K562 (cell line): ENCODE data around the gene PLAAT5. TPM values are rescaled to one million over a fixed set of nuclear protein-coding genes. Genes with fewer than 3 reads are reported as not detected.
A peak's percentile ranks its signal among the peaks of the same experiment; 100 is the strongest.

Experiments used
- ATAC-seq: fragments of 200-7000 bp; cut with Tn5 transposase; 3 replicates; pipeline ENCODE4 v1.9.1; 2020; ENCODE audit warnings: moderate library complexity
- BruUV-seq: library from RNA; stranded (reverse); fragments of 400-500 nt; replicated peaks from 2 replicates; lab custom pipeline; 2021; lab: Mats Ljungman, UMichigan
- CTCF ChIA-PET: fragments of 300-600 bp; formaldehyde crosslinking; extraction: SDS; loops from one replicate; lab custom pipeline; 2021; ENCODE audit warnings: low intra/inter-chr PET ratio; lab: Yijun Ruan, JAX
- POLR2A ChIA-PET: fragments of 300-600, 350-650 bp; sonication (Branson Sonifier 250); formaldehyde crosslinking; extraction: SDS; loops from one replicate; lab custom pipeline; 2021; ENCODE audit warnings: antibody characterized with exemption, inconsistent platforms; lab: Yijun Ruan, JAX
- DNase-seq, 4 experiments: peaks; one replicate each; pipeline versions ENCODE4 v3.0.0 to v3.0.0-alpha.2; 2011 to 2018; ENCODE audit warnings: low spot score in 3 of 4, mixed read lengths in 3 of 4; ENCODE audit errors: extremely low read depth in 1 of 4
- FAIRE-seq: peaks from 2 replicates; lab custom pipeline; 2011; peaks lifted over from hg19 to GRCh38; lab: Jason Lieb, UNC
- H2AFZ ChIP-seq: 2 replicates; pipeline ENCODE4 v1.6.0; 2011; ENCODE audit warnings: low read depth, low read length, control low read depth, inconsistent platforms
- H3K27ac ChIP-seq: fragments of 200-600 bp; 3 replicates; pipeline ENCODE4 v1.8.0; 2011; ENCODE audit warnings: low read depth, mild to moderate bottlenecking, control low read depth, inconsistent platforms, low read length, moderate library complexity, mixed read lengths; ENCODE audit errors: extremely low read depth
- H3K27me3 ChIP-seq, 2 experiments: fragments of 300-600 bp in 1 of 2; 2 replicates in 1 of 2; 3 replicates in 1 of 2; pipeline versions ENCODE4 v1.6.0 to v1.8.0; 2011; ENCODE audit warnings: inconsistent platforms in 2 of 2, low read length in 2 of 2, mild to moderate bottlenecking in 1 of 2, mixed read lengths in 1 of 2, moderate library complexity in 1 of 2; ENCODE audit not compliant: control insufficient read depth in 2 of 2, insufficient read depth in 2 of 2
- H3K36me3 ChIP-seq: fragments of 300-600 bp; 3 replicates; pipeline ENCODE4 v1.8.0; 2011; ENCODE audit warnings: mild to moderate bottlenecking, low read length, inconsistent platforms; ENCODE audit not compliant: control insufficient read depth, insufficient read depth
- H3K4me1 ChIP-seq, 2 experiments: fragments of 200-600 bp in 1 of 2; replicated peaks in 1 of 2; 2 replicates in 1 of 2; 3 replicates in 1 of 2; pipeline versions ENCODE4 v1.5.1 to v1.8.0; 2011; ENCODE audit warnings: inconsistent platforms in 2 of 2, low read length in 2 of 2, mild to moderate bottlenecking in 1 of 2, mixed read lengths in 1 of 2, moderate library complexity in 1 of 2; ENCODE audit not compliant: control insufficient read depth in 2 of 2, insufficient read depth in 2 of 2
- H3K4me2 ChIP-seq: 2 replicates; pipeline ENCODE4 v1.6.1; 2011; ENCODE audit warnings: low read length, control low read depth, inconsistent platforms, mixed read lengths; ENCODE audit not compliant: insufficient read depth
- H3K4me3 ChIP-seq: fragments of 200-600 bp; sonication (generic), shearing (Covaris generic); 2 replicates; pipeline ENCODE4 v1.5.1; 2016; ENCODE audit warnings: control low read depth, inconsistent platforms
- H3K79me2 ChIP-seq: fragments of 200-600 bp; 3 replicates; pipeline ENCODE4 v1.8.0; 2011; ENCODE audit warnings: low read length, inconsistent platforms; ENCODE audit not compliant: control insufficient read depth, insufficient read depth
- H3K9ac ChIP-seq, 2 experiments: 2 replicates each; pipeline versions ENCODE4 v1.6.0 to v1.6.1; 2011; ENCODE audit warnings: low read depth in 2 of 2, low read length in 2 of 2, control low read depth in 1 of 2, inconsistent platforms in 1 of 2, mild to moderate bottlenecking in 1 of 2, mixed read lengths in 1 of 2; ENCODE audit not compliant: insufficient read depth in 1 of 2
- H3K9me1 ChIP-seq: one replicate; pipeline ENCODE4 v1.6.0; 2011; ENCODE audit warnings: inconsistent platforms, mild to moderate bottlenecking, low read length, moderate library complexity; ENCODE audit not compliant: control insufficient read depth, insufficient read depth
- H3K9me3 ChIP-seq: replicated peaks from 2 replicates; pipeline ENCODE4 v1.5.1; 2011; ENCODE audit warnings: low read depth, low read length, inconsistent platforms; ENCODE audit not compliant: control insufficient read depth, insufficient read depth
- H4K20me1 ChIP-seq: replicated peaks from 2 replicates; pipeline ENCODE4 v1.6.1; 2011; ENCODE audit warnings: low read length, inconsistent platforms, mixed read lengths; ENCODE audit not compliant: control insufficient read depth, insufficient read depth
- ADNP ChIP-seq: fragments of 200-800 bp; sonication (Bioruptor generic); IDR thresholded peaks from 2 replicates; pipeline ENCODE4 v1.6.1; 2016; ENCODE audit warnings: missing genetic modification characterization, missing compliant biosample characterization
- BRD9 ChIP-seq: fragments of 450-650 bp; IDR thresholded peaks from 2 replicates; pipeline ENCODE4 v1.6.1; 2018; ENCODE audit warnings: low read depth; ENCODE audit not compliant: partially characterized antibody
- CREM ChIP-seq: IDR thresholded peaks from 2 replicates; pipeline ENCODE4 v1.6.1; 2014; ENCODE audit warnings: antibody characterized with exemption, low read depth
- CXXC5 ChIP-seq: fragments of 250-450 bp; sonication (Bioruptor Pico); IDR thresholded peaks from 2 replicates; pipeline ENCODE4 v1.8.0; 2022; ENCODE audit warnings: inconsistent platforms, mild to moderate bottlenecking, moderate library complexity
- DMBX1 ChIP-seq: fragments of 250-450 bp; sonication (Bioruptor Pico); IDR thresholded peaks from 2 replicates; pipeline ENCODE4 v1.8.0; 2022; ENCODE audit warnings: inconsistent platforms, mild to moderate bottlenecking, moderate library complexity, borderline replicate concordance
- FOXA3 ChIP-seq, 2 experiments: fragments of 450-650 bp in 1 of 2; sonication (generic) in 1 of 2; formaldehyde crosslinking; IDR thresholded peaks in 1 of 2; conservative IDR thresholded peaks in 1 of 2; 2 replicates each; pipeline versions ENCODE4 v1.4.0 to v1.8.0; 2020 to 2022; ENCODE audit warnings: mild to moderate bottlenecking in 2 of 2, missing genetic modification reagents in 1 of 2
- NFRKB ChIP-seq: fragments of 450-650 bp; IDR thresholded peaks from 2 replicates; pipeline ENCODE4 v1.6.1; 2016; ENCODE audit warnings: low read depth
- NFYB ChIP-seq: IDR thresholded peaks from 2 replicates; pipeline ENCODE4 v1.6.1; 2011; ENCODE audit warnings: mild to moderate bottlenecking, moderate library complexity; ENCODE audit not compliant: insufficient read length; ENCODE audit errors: extremely low read depth
- PHF8 ChIP-seq: fragments of 200-600 bp; sonication (generic); IDR thresholded peaks from 2 replicates; pipeline ENCODE4 v1.6.1; 2012; ENCODE audit warnings: mixed run types, mild to moderate bottlenecking, inconsistent platforms, low read length, moderate library complexity, borderline replicate concordance
- RBM22 ChIP-seq: fragments of 200-400 bp; formaldehyde crosslinking; IDR thresholded peaks from 2 replicates; pipeline ENCODE4 v1.6.1; 2018; ENCODE audit warnings: low read length, low read depth; ENCODE audit not compliant: poor library complexity, severe bottlenecking
- ZNF143 ChIP-seq: sonication (generic); formaldehyde crosslinking; IDR thresholded peaks from 2 replicates; pipeline ENCODE4 v1.9.0; 2022; ENCODE audit warnings: mild to moderate bottlenecking, missing genetic modification reagents
- WGBS: fragments of 100-300 bp; shearing (Covaris generic); methylation state at CpG from one replicate; pipeline ENCODE4 v1.1.6; 2016; ENCODE audit warnings: low coverage, mixed read lengths; ENCODE audit not compliant: insufficient coverage; ENCODE audit errors: missing lambda C conversion rate; 5-methylcytosine and 5-hydroxymethylcytosine counted together
- in situ Hi-C: fragments of 300-500 bp; cut with MboI; formaldehyde crosslinking; loops from 4 replicates; pipeline ENCODE4 v1.15.0; 2018; ENCODE audit warnings: inconsistent platforms, mixed read lengths
- intact Hi-C: fragments of 100-400 bp; cut with micrococcal nuclease; formaldehyde crosslinking; loops from 2 replicates; pipeline ENCODE4 v1.14.2; 2022
- polyA plus RNA-seq, 8 experiments: library from polyadenylated mRNA; depleted of rRNA in 4 of 8; stranded (reverse) in 5 of 8; unstranded in 3 of 8; fragments of >200 nt; fragmentation: Nextera tagmentation in 2 of 8; fragmentation: Illumina TruSeq in 1 of 8; extraction: Ambion mirVana in 2 of 8; extraction: Trizol in 1 of 8; gene quantifications; 2 replicates each; pipeline versions ENCODE4 v1.2.1 to v1.2.3, GENCODE V29; 2011 to 2014; ENCODE audit warnings: inconsistent platforms in 1 of 8, missing spikeins in 1 of 8
- total RNA-seq, 7 experiments: library from RNA; depleted of rRNA in 6 of 7; stranded (reverse); fragments of >200 nt in 6 of 7; fragmentation: Illumina TruSeq in 2 of 7; extraction: Trizol in 2 of 7; gene quantifications; 2 replicates each; pipeline versions ENCODE4 v1.2.1 to v1.2.3, GENCODE V29; 2011 to 2021; ENCODE audit warnings: low replicate concordance in 1 of 7
- TF ChIP-seq, protein P1 (sequence below): IDR thresholded peaks from 2 replicates; pipeline ENCODE4 v1.6.1; 2011; ENCODE audit warnings: borderline replicate concordance, low read depth, mild to moderate bottlenecking, moderate library complexity, low read length; ENCODE audit not compliant: insufficient read depth, poor library complexity, severe bottlenecking

PLAAT5 gene
- total and polyA plus RNA-seq, 9 of the 15 experiments (the other 6 are each of a cell fraction or from before 2014, with no cell fraction given): not detected

DNA sequence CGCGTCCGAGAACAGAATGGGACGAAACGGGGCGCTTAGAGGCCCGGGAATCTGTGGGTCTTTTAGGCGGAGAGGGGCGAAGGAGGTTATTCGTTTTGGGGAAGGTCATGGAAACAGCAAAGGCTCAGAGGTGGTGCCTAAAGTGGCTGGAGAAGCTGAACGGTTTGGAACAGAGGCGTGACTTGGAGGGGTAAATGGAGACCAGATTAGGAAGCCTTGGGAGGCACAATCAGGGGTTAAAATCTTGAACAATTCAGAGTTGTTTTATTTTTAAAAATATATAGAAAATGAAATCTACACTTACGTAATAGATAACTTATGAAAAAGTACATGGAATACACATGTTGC, 247 bp upstream of the PLAAT5 start:
- in situ Hi-C loops: no loop called here
- ATAC-seq: no peak
- Histone ChIP-seq H3K4me2 (peak overlapping the region; percentile 5; the same call in 1 of the 2 replicates), H3K36me3 (no peaks in the 10 kb centered on the region), H3K9ac (no peak overlapping the region), H3K27me3 (no peaks in the 10 kb centered on the region), H2AFZ (no peak overlapping the region), H4K20me1 (no peaks in the 10 kb centered on the region), H3K9me1 (no peaks in the 10 kb centered on the region), H3K9me3 (peaks cover 10% of the 10 kb centered on the region; the same call in 1 of the 2 replicates), H3K27ac (no peak overlapping the region), H3K79me2 (no peaks in the 10 kb centered on the region), H3K4me1 (peaks cover 8 to 9% of the 10 kb centered on the region in 2 experiments; a peak in 3 of 5 replicates), H3K4me3 (no peak overlapping the region)
- DNase-seq: no peak
- TF ChIP-seq ZNF143 (CRISPR knock-in tag): no peak
- TF ChIP-seq ADNP (tag): 0 out of 2 replicates have a peak, but pooled peaks have one; percentile 12
- ChIA-PET POLR2A (interaction anchor here (0.6 kb wide), 1 partner anchor 114 kb away, joined by 3 read pairs; no protein-coding TSS in a partner anchor), CTCF (interaction anchor here (0.7 kb wide), 1 partner anchor 107 kb away, joined by 3 read pairs; no protein-coding TSS in a partner anchor)
- no TSS peak for BruUV-seq
- FAIRE-seq: no peak
- intact Hi-C loops: no loop called here
- 74% methylated on average over 11 of the region's 13 CpGs for WGBS

DNA sequence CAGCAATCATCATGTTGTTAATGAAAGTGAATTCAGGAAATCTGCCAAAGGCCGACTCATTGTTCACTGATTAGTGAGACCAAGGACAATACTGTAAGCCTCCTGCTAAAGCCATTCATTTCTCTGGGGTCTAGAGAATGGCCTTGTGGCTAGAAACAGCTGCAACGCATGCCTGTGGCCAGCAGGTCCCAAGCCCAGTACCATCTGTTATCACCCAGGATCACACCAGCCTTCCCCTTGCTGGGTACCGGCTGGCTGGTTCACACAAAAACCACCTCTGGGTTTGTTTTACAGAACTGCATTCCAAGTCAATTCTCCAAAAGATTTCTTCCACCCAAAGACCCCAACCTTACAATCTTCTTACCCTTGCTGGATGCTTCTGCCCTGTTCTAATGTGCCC, 1.1 kb downstream of the PLAAT5 start:
- Histone ChIP-seq H3K4me1 (peaks cover 8 to 9% of the 10 kb centered on the region in 2 experiments; a peak in 3 of 5 replicates), H3K9me1 (no peaks in the 10 kb centered on the region), H3K9ac (no peak overlapping the region), H3K4me3 (no peak overlapping the region), H3K27ac (no peak overlapping the region), H4K20me1 (no peaks in the 10 kb centered on the region), H3K9me3 (peaks cover 10% of the 10 kb centered on the region; the same call in 1 of the 2 replicates), H3K27me3 (no peaks in the 10 kb centered on the region), H3K36me3 (no peaks in the 10 kb centered on the region), H3K4me2 (no peak overlapping the region), H2AFZ (no peak overlapping the region), H3K79me2 (no peaks in the 10 kb centered on the region)
- intact Hi-C loops (no loop called here), in situ Hi-C loops (no loop called here)
- 42% methylated on average over 3 of the region's 3 CpGs for WGBS
- FAIRE-seq (no peak), ATAC-seq (no peak), DNase-seq (no peak)
- ChIA-PET CTCF (no interaction called here), POLR2A (interaction anchor here (1.3 kb wide), 1 partner anchor 9 kb away, joined by 4 read pairs; no protein-coding TSS in a partner anchor)
- no TSS peak for BruUV-seq
- no peak for TF ChIP-seq RBM22
- no peak for TF ChIP-seq PHF8
- no peak for TF ChIP-seq CREM
- TF ChIP-seq DMBX1: no peak
- TF ChIP-seq CXXC5 (CRISPR knock-in tag): no peak
- TF ChIP-seq FOXA3 (CRISPR knock-in tag; conservative IDR thresholded peaks at IDR 0.05 in 1 of 2, IDR thresholded peaks at IDR 0.05 in 1 of 2): no peak
- no peak for TF ChIP-seq NFYB
- TF ChIP-seq NFRKB: no peak
- TF ChIP-seq, protein P1, sequence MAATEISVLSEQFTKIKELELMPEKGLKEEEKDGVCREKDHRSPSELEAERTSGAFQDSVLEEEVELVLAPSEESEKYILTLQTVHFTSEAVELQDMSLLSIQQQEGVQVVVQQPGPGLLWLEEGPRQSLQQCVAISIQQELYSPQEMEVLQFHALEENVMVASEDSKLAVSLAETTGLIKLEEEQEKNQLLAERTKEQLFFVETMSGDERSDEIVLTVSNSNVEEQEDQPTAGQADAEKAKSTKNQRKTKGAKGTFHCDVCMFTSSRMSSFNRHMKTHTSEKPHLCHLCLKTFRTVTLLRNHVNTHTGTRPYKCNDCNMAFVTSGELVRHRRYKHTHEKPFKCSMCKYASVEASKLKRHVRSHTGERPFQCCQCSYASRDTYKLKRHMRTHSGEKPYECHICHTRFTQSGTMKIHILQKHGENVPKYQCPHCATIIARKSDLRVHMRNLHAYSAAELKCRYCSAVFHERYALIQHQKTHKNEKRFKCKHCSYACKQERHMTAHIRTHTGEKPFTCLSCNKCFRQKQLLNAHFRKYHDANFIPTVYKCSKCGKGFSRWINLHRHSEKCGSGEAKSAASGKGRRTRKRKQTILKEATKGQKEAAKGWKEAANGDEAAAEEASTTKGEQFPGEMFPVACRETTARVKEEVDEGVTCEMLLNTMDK: no peak
- no peak for TF ChIP-seq BRD9
